Right renal cortex interstitium (tissue), 3 donors: ENCODE results near the gene RGS7. TPM values are rescaled to one million over a fixed set of nuclear protein-coding genes. Genes with fewer than 3 reads are reported as not detected.
A peak's percentile ranks its signal among the peaks of the same experiment; 100 is the strongest.
"Not testable (repeated sequence)": the region's sequence is repeated elsewhere in the genome, so short reads cannot be mapped to it uniquely, and the experiment has no call there.

Source experiments
- DNase-seq, 3 donors: peaks; one replicate each; pipeline ENCODE4 v3.0.0-alpha.2; 2013; ENCODE audit warnings: low read depth in 3 of 3, low spot score in 2 of 3
- polyA plus RNA-seq, 3 donors: library from polyadenylated mRNA; unstranded; fragments of 120-200 nt; gene quantifications; one replicate each; pipeline ENCODE4 v1.2.1, GENCODE V29; 2013; ENCODE audit not compliant: insufficient read length in 3 of 3

Gene RGS7
- polyA plus RNA-seq, 3 donors: 6.3 to 7.7 (median 6.4) TPM

DNA sequence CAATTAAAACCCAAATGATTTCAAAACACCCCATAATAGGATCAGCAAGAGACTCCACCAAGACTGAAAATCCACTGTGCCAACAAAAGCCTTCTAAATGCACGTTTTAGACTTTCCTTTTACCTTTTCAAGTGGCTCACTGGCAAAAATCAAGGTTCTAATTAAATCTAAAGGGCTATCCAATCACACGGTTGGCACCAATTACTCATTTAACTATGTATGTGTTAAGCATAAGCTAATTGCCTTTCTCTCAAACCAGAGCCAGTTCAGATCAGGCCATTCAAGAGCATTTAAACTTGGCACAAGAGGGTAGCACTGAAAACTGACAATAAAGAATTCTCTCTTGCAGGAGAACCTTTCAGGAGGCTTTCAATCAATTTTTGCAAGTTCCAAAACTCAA lies 139.5 kb downstream of the RGS7 start:
- no peak for DNase-seq

DNA sequence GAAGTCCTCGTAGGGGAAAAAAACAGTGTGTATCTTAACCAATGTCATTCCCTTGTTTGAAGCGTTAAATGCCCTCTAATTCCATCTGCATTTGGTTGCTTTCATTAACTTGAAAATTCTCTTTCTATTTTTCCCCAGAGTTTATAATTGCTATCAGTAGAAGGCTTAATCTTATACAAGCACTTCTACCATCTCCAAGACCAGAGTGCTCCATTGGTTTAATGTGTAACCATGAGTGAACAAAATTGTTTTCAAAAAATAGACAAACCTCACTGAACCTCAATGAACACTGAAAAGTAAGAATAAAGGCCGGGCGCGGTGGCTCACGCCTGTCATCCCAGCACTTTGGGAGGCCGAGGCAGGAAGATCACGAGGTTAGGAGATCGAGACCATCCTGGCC lies 141.3 kb downstream of the RGS7 start:
- no peak for DNase-seq

DNA sequence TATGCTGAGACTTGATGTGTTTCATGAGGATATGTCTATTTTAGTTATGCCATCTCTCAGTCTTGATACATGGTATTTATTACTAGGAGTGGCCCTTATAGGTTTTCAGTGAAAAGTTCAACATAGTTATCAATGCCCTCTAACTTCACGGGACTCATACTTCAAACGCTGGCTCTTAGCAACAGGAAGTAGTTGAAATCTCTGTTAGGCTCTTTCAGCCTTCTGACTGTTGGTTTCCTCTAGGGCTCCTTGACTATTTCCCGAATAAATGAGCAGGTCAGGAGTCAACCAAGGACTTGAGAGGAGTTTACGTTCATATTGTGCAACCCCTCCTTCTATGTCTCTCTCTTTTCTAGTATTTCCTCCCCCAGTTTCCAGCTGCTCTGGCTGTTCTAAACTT lies 141.8 kb downstream of the RGS7 start:
- DNase-seq: no peak

DNA sequence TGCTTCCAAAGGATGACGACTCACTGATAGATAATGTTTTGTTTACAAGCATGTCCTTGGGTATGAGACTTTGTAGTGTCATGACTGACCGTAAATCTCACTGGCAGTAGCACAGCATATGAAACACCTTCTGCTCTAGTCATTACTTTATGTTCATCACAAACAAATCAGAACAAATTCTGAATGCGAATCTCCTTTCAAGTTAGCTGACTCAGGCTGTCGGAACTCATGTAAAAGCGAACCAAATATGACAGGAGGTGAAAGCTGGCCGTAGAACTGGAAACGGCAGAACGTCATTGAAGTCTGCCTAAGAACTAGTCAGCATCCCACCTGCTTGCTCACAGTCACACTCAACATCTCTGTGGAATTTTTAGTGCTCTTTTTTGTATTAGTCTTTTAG lies 143.9 kb downstream of the RGS7 start:
- no peak for DNase-seq

DNA sequence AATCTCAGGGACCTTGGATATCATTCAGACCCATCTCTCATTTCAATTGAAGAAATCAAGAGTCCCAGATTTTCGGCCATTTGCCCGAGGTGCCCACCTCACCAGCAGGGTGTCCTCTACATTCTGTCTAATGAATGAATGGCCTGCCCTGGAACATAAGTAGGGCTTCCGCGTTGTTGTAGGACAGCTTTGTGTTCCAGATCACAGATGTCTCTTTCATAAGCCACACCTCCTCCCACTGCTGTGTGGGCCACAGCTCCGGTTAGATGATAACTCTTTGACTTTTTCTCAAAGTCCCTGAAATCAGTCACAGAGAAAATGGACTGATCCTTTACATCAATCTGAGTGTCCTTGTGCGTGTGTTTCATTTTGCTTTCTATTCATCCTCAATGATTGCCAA lies 144.4 kb downstream of the RGS7 start:
- DNase-seq: no peak

GRCh38 chr1:241208910-241209379 lies 148.1 kb downstream of the RGS7 start:
- no peak for DNase-seq

DNA sequence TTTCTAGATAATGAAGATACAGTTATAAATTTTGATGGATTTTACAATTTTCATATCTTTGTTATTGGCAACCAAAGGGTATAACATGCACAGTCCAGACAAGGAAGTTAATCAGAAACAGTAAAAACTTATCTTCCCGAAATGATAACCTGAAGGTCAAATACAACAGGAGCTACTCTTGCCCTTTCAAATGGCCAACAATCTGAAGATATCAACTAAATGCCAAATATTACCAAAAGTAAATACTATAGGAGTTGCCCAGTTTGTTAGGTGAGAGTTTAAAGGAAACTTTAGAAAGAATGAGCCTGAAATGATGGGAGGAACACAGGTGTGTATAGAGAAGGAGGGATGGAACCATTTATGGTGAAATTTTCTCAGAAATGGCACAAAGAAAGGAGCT lies 153.2 kb downstream of the RGS7 start:
- DNase-seq: no peak

- no peak for DNase-seq
These were observed 154.6 kb downstream of the RGS7 start for GRCh38 chr1:241202401-241202800.

DNA sequence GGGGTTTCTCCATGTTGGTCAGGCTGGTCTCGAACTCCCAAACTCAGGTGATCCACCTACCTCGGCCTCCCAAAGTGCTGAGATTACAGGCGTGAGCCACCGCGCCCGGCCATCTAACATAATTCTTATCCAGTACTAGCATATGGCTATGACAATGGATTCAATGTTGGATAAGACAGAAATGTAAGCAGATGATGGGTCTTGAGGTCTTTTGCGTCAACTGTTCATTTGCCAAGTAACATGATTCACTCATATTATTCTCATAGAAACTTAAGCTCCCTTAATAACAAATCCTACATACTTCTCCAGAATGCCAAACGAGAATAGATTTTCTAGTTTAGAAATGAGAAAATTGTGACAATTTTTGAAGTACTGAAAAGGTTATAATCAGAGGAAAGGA lies 170.3 kb downstream of the RGS7 start:
- DNase-seq: no peak

- no peak for DNase-seq
These were observed 175.0 kb downstream of the RGS7 start for GRCh38 chr1:241181971-241182370.

GRCh38 chr1:241181471-241181870 lies 175.5 kb downstream of the RGS7 start:
- no peak for DNase-seq

DNA sequence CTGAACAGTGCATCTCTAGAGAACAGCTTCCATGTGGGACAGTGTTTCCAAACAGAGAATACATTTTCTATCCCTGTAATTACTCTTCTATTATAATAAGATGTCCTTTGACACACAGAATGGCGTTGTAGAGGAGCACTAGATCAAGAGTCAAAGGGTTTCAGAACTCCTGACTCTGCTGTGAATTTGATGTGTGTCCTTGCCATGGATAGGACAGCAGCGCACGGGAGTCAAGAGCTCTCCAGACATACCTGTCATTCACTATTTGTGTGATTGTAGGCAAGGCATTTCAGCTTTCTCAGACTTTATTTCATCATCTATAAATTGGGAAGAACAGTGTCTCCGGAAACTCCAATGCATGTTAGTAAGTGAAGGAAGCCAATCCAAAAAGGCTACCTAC lies 176.4 kb downstream of the RGS7 start:
- DNase-seq: no peak

- DNase-seq: no peak
These were observed 179.3 kb downstream of the RGS7 start for GRCh38 chr1:241177660-241178059.

GRCh38 chr1:241172486-241172885 lies 184.5 kb downstream of the RGS7 start:
- peak; percentile 29 to 41 (median 36) for DNase-seq

DNA sequence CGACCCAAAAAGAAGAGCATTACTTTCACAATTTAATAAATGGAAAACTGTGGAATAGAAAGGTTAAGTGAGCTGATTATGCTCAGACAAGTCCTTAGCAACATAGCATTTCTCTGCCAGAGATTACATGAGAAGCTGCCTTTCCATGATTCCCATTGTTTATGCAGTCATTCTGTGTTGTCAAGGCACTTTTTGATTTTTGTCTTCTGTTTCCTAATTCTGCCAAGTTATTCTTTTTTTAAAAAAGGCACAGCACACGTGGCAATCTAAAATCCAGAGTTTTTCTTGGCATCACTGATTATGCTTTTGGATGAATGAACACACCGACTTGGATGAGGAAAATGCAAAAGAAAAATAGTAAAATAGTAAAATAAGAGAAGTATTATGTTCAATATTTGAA lies 185.0 kb downstream of the RGS7 start:
- DNase-seq: peak in 2 of 3 donors; percentile 5 to 13

GRCh38 chr1:241167121-241167630 lies 189.8 kb downstream of the RGS7 start:
- no peak for DNase-seq

- no peak for DNase-seq
These were observed 190.4 kb downstream of the RGS7 start for GRCh38 chr1:241166625-241167024.

- DNase-seq: not testable (repeated sequence)
These were observed 191.7 kb downstream of the RGS7 start for GRCh38 chr1:241165256-241165655.

DNA sequence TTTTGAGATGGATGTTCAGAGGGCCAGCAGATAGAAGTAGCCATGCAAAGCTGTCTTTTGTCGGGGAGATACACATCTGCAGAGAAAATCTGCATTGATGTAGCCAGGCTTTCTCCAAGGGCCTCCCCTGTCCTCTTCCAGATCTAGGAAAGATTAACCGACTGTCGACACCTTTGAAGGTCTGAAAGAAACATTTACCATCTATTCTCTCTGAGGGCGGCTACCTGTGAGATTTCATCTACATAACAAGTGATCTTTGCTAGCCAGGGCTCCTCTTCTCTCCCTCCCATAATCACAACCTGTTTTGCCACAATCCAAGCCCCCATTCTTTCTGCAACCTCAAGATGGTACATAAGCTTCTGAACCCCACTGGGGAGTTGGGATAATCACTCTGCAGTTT lies 193.6 kb downstream of the RGS7 start:
- no peak for DNase-seq

GRCh38 chr1:241161188-241161689 lies 195.8 kb downstream of the RGS7 start:
- DNase-seq: no peak

- DNase-seq: no peak
These were observed 199.6 kb downstream of the RGS7 start for GRCh38 chr1:241157435-241157834.

GRCh38 chr1:241156231-241156965 lies 200.6 kb downstream of the RGS7 start:
- no peak for DNase-seq
